NCI-H1930 (cell line): ENCODE measurements around the gene ENG.
A peak's percentile ranks its signal among the peaks of the same experiment; 100 is the strongest.

ENCODE experiments used
- DNase-seq, 2 experiments: peaks; one replicate each; lab custom pipeline; 2025; lab: John Stamatoyannopoulos, UW

ENG gene

DNA sequence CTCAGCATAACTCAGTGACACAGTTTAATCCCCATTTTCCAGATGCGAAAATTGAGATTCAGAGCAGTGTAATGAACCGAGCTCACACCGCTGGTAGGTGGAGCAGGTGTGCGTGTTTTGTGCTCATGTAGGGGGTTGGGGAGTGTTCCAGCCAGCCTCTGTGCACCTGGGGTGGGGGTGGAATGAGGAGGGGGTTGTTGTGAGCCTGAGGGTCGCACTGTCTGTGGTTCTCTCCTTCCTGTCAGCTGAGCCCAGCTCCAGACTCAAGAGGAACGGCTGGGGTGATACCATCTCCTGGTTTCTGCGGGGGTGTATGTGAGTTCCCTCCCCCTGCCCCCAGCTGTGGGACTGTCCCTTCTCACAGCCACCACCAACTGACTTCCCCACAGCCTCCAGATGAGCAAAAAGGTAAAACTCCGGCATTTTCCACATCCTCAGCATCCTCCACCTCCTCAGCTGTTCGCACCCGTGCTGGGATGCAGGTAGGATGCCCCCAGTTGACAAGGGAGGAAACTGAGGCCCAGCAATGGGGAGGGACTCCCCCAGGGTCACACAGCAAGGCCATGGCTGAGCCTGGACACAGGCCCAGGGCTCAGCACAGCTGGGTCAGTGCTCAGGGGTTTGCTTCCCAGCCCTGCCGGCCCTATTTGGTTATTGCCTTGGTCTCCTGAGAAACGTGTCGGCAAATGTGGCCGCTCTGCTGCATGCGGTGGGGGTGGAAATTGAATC, 78.1 kb downstream of the ENG start:
- DNase-seq: no peak

DNA sequence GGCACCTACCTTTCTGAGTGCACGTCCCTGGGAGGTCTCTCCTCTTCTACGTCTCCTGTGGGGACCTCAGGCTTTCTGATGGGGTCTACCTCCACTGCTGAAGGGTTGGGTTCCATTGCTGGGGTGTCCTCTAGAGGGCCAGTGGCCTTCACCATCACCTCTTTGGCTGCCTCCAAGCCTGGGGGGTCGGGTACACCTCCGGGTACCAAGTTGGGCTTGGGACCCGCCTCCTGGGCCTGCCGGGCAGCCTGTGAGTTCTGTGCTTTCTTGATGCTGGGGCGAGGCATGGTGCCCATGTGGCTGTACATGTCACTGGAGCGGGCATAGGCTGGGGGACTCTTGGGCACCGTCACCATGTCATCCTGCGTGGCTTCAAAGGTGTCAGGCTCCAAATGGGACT, 80.5 kb downstream of the ENG start:
- DNase-seq: no peak

DNA sequence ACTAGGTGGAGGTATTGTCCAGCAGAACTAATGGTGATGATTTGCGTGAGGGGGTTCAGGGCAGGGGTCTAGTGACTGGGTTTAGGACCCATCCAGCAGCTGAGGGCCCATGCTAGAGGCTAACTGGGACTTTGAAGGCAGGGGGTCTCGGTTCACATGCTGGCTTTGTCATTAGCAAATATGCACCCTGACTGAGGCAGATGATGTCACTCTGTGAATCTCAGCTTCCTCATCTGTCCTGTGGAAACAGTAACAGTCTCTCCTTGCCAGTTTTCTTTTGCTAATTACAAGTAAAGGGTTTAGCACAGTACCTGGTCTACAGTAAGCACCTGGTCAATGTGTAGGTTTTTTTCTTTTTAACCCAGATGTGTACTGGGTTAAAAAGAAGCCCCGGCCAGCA, 81.2 kb downstream of the ENG start:
- no peak for DNase-seq

DNA sequence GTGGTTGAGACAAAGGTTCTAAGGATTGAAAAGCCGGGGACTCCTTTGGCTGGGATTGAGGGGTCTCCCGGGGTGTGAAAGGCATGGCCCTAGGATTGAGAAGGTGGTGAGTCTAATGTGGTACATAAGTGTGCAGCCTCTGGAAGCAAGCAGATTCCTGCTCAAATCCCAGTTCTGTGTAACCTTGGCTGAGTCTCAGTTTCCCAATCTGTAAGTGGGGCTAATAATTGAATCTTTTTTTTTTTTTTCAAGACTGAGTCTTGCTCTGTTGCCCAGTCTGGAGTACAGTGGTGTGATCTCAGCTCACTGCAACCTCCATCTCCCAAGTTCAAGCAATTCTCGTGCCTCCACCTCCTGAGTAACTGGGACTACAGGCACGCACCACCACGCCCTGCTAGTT, 81.9 kb downstream of the ENG start:
- DNase-seq: no peak

DNA sequence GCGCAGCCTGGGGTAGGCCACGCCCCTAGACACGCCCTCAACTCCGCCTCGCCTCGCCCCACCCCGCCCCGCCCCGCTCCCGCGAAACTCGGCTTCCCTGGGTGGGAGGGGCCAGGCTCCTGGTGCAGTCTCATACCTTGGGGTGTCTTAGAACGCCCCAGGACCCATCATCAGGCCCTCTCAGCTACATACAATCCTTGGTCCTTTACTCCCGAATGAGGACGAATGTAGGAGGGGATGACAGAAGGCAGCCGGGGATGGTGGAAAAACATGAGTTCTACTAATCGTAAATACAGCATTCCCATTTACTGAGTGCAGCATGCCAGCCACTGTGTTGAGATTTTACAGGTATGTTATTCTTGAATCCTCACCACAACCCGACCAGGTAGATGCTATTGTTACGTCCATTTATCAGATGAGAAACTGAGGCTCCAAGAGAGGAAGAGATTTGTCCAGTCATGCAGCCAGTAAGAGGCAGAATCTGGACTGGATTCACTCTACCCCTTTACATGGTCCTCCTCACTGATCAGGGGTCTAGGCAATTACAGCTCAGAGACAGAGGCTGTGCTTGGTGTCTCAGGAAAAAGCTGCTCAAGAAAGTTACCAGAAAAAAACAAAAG, 82.8 kb downstream of the ENG start:
- DNase-seq: no peak

- peak; percentile 90 to 94 for DNase-seq
These were observed 83.4 kb downstream of the ENG start for GRCh38 chr9:127770905-127771569.

- no peak for DNase-seq
These were observed 83.9 kb downstream of the ENG start for GRCh38 chr9:127770583-127770904.

GRCh38 chr9:127769929-127770582, 84.4 kb downstream of the ENG start:
- DNase-seq: no peak

DNA sequence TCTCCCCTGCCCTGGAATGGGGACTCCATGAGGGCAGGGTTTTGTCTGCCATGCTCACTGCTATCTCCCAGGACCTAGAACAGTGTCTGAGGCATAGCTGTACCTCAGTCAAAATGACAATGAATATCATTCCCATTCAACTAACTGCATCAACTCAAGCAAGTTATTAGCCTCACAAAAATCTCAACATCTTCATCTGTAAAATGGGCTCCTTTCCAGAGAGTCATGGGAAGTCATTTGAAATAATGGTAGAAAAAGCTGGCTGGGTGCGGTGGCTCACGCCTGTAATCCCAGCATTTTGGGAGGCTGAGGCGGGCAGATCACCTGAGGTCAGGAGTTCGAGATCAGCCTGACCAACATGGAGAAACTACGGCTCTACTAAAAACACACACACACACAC, 85.4 kb downstream of the ENG start:
- no peak for DNase-seq

DNA sequence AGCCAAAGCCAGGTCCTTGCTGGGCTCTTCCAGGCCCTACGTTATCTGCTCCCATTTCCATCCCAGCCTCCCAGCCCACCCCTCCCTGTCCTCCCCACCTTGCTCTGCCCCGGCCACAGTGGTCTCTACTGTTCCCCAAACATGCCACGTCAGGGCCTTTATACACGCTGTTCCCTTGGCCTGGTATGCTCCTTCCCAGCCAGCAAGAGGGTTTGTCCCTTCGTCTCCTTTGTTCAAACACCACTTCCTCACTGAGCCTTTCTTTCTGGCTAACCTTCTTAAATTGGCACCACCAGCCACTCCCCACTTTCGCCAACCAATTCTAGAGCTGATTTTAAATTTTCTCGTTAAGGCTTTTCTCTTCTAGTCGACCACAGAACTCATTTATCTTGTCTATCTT, 85.8 kb downstream of the ENG start:
- no peak for DNase-seq

GRCh38 chr9:127767909-127768331, 86.5 kb downstream of the ENG start:
- DNase-seq: no peak

DNA sequence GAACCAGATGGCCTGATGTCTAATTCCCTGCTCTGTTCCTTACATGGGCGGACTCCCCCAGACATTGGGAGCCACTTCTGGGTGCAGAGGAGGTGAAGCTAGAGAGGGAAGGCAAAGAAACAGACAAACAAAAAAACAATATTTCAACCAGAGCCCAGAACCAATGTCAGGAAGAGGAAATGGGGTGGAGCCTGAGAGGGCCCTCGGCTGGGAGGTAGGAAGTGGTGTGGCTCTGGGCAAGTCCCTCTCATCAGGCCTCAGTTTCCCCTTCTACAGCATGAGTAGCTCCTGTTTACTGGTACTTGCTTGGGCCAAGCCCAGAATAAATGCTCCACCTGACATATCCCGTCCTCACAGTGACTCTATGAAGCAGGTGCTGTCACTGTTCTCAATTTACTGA, 87.0 kb downstream of the ENG start:
- DNase-seq: no peak

- no peak for DNase-seq
These were observed 89.0 kb downstream of the ENG start for GRCh38 chr9:127765418-127765817.
